ENCODE data around the gene KEAP1.

KEAP1 gene

GRCh38 chr19:10521461-10522171 lies 18.5 kb upstream of the KEAP1 start:
- DNase-seq (ENCODE audit: extremely low read depth, low read depth) = no peak
- no peak for TF ChIP-seq CTCF (IDR thresholded peaks at IDR 0.05; ENCODE audit: low read depth, low read length)

- no peak for TF ChIP-seq CTCF (IDR thresholded peaks at IDR 0.05; ENCODE audit: low read depth, low read length)
- no peak for DNase-seq (ENCODE audit: extremely low read depth, low read depth)
Measured at GRCh38 chr19:10520652-10521318, 17.6 kb upstream of the KEAP1 start.

GRCh38 chr19:10519421-10519820 lies 16.3 kb upstream of the KEAP1 start:
- TF ChIP-seq CTCF (IDR thresholded peaks at IDR 0.05; ENCODE audit: low read depth, low read length) = no peak
- DNase-seq (ENCODE audit: extremely low read depth, low read depth) = no peak

- no peak for TF ChIP-seq CTCF (IDR thresholded peaks at IDR 0.05; ENCODE audit: low read depth, low read length)
- no peak for DNase-seq (ENCODE audit: extremely low read depth, low read depth)
Measured at GRCh38 chr19:10518444-10519361, 15.5 kb upstream of the KEAP1 start.

- DNase-seq (ENCODE audit: extremely low read depth, low read depth) = no peak
- TF ChIP-seq CTCF (IDR thresholded peaks at IDR 0.05; ENCODE audit: low read depth, low read length) = no peak
Measured at GRCh38 chr19:10517760-10518443, 14.7 kb upstream of the KEAP1 start.

- DNase-seq (ENCODE audit: extremely low read depth, low read depth) = no peak
- no peak for TF ChIP-seq CTCF (IDR thresholded peaks at IDR 0.05; ENCODE audit: low read depth, low read length)
Measured at GRCh38 chr19:10517361-10517759, 14.2 kb upstream of the KEAP1 start, which contains the start of gene S1PR5. Gene S1PR5 (minus strand): TSS chr19:10517447. CDS start chr19:10515011, 2,436 bp downstream.

Measured in AG09319 (cell line).